Heart right ventricle (tissue), 16 donors: ENCODE data around the gene TOX2. TPM values are rescaled to one million over a fixed set of nuclear protein-coding genes. Genes with fewer than 3 reads are reported as not detected.

Source experiments
- ATAC-seq, 8 donors: fragments of 200-7000 bp; cut with Tn5 transposase; one replicate each; pipeline ENCODE4 v1.9.1; 2020; ENCODE audit warnings: mild to moderate bottlenecking in 8 of 8, moderate library complexity in 8 of 8, moderate number of reproducible peaks in 1 of 8
- DNase-seq, 2 donors: peaks; one replicate each; pipeline ENCODE4 v3.0.0-alpha.2; 2020
- H3K27ac ChIP-seq, 10 donors: fragments of 200-600 bp; sonication (generic) in 2 of 10; one replicate each; pipeline versions ENCODE4 v1.5.0 to v1.8.0; 2020 to 2022; ENCODE audit warnings: mild to moderate bottlenecking in 3 of 10
- H3K27me3 ChIP-seq, 7 donors: fragments of 200-600 bp; one replicate each; pipeline ENCODE4 v1.8.0; 2021 to 2022; ENCODE audit warnings: mild to moderate bottlenecking in 2 of 7
- H3K36me3 ChIP-seq, 9 donors: fragments of 200-600 bp; sonication (generic) in 1 of 9; one replicate each; pipeline versions ENCODE4 v1.5.0 to v1.8.0; 2020 to 2022; ENCODE audit warnings: mild to moderate bottlenecking in 2 of 9
- H3K4me1 ChIP-seq, 9 donors: fragments of 200-600 bp; sonication (generic) in 1 of 9; one replicate each; pipeline versions ENCODE4 v1.5.0 to v1.8.0; 2020 to 2022; ENCODE audit warnings: mild to moderate bottlenecking in 4 of 9
- H3K4me3 ChIP-seq, 10 donors: fragments of 200-600 bp; sonication (generic) in 2 of 10; one replicate each; pipeline versions ENCODE4 v1.5.0 to v1.8.0; 2020 to 2022; ENCODE audit warnings: mild to moderate bottlenecking in 7 of 10, moderate library complexity in 2 of 10
- H3K9me3 ChIP-seq, 11 donors: fragments of 200-600 bp in 10 of 11; sonication (generic) in 2 of 11; one replicate each; pipeline versions ENCODE4 v1.5.0 to v1.8.0; 2013 to 2022; ENCODE audit warnings: mild to moderate bottlenecking in 2 of 11, control low read depth in 1 of 11, moderate library complexity in 1 of 11
- CTCF ChIP-seq, 9 donors: fragments of 200-600 bp; sonication (generic) in 2 of 9; IDR thresholded peaks; one replicate each; pipeline versions ENCODE4 v1.5.0 to v1.8.0; 2021 to 2022; ENCODE audit warnings: antibody characterized with exemption in 9 of 9, mild to moderate bottlenecking in 5 of 9, moderate library complexity in 1 of 9
- WGBS, 2 donors: extraction: QIAGEN DNeasy Blood & Tissue Kit; methylation state at CpG; one replicate each; pipeline ENCODE4 v1.1.7; 2013; ENCODE audit warnings: inconsistent platforms in 1 of 2; 5-methylcytosine and 5-hydroxymethylcytosine counted together
- intact Hi-C, 10 donors: fragments of 100-400 bp; cut with DNase I; formaldehyde crosslinking; loops; one replicate each; pipeline versions ENCODE4 v1.11.1 to v1.14.2; 2022
- long read RNA-seq, 3 donors: library from polyadenylated mRNA; unstranded; transcript quantifications; one replicate each; pipeline ENCODE4 v2.0.0, GENCODE V29; 2020 to 2021
- polyA plus RNA-seq, 2 donors: library from polyadenylated mRNA; stranded (reverse); fragments of 200-250 nt; gene quantifications; one replicate each; pipeline ENCODE4 v1.2.3, GENCODE V29; 2013
- total RNA-seq, 10 donors: library from RNA; stranded (reverse); fragmentation: NEBNext Ultra II Directional in 3 of 10; extraction: Animal tissue kit (Norgen Biotek cat#: 25700) in 3 of 10; gene quantifications; one replicate each; pipeline versions ENCODE4 v1.2.1 to v1.2.4, GENCODE V29; 2021 to 2023
- donor health status: Arrhythmogenic right ventricular cardiomyopathy.
- donor health status: ischemic (EF 13 %, LVEDD 7.1; RV severe dilation, severe dysfunction).
- donor health status: healthy with polysubstance abuse.
- donor health status: DM: no; HTN: yes; CAD: no.
- donor health status: DM: no; HTN: no; CAD: no.
- donor health status: ischemic (EF 25% LVEDD 6.9; RV normal size, moderate dysfunction).
- donor health status: ischemic (EF 25% LVEDD 5.7; RV mildly dilated, moderate dysfunction).
- donor health status: healthy.
- donor health status: DM: yes; HTN: yes; CAD: no.
- donor health status: Ischemic cardiomyopathy.
- donor health status: ischemic (EF 35%, LVEDD 5.7; RV mildly dilated, moderate dysfunction).
- donor health status: nonischemic (EF 11% LVEDD 7.7; RV severe dilation, severe dysfunction).
- donor health status: DM: yes; HTN: yes; CAD: no.
- donor health status: PGD.
- donor health status: ischemic (EF 29% LVEDD 5.4; RV normal size, mild dysfunction).
- donor health status: nonischemic (EF 23%, LVEDD 6.1; RV moderate dilation, normal function).

Gene TOX2
- total RNA-seq (1 to 10 TPM in 4 of 10 donors, under 1 TPM in 6; 0.25 to 1.6 (median 0.79) TPM), polyA plus RNA-seq (1 to 10 TPM; 1.5 to 2.0 TPM)
- long read RNA-seq, donor 1, partial matches to known transcripts: 0 of 1 reads
- long read RNA-seq, donor 1, other reads (novel, unspliced or antisense): 0 of 1 reads
- long read RNA-seq, donor 2, partial matches to known transcripts: 0 of 1 reads
- long read RNA-seq, donor 2, other reads (novel, unspliced or antisense): 1 of 1 reads
- long read RNA-seq, donor 3: 0 reads

- no peak for TF ChIP-seq CTCF (IDR thresholded peaks at IDR 0.05)
- intact Hi-C loops: no loop called here
- WGBS, 2 donors: 2% methylated on average over 71 to 111 of the region's 111 CpGs
- Histone ChIP-seq H3K27me3 (peaks cover 0 to 74% (median 47%) of the 10 kb centered on the region in 7 donors), H3K4me3 (peak within 1 kb of the TSS; percentile 10 to 52 (median 43)), H3K27ac (peak within 1 kb of the TSS in 2 of 10 donors; percentile 15 to 26), H3K9me3 (peaks cover 0 to 35% (median 17%) of the 10 kb centered on the region in 11 donors), H3K36me3 (no peaks in the 10 kb centered on the region), H3K4me1 (peaks cover 0 to 26% (median 7%) of the 10 kb centered on the region in 9 donors)
- peak in 1 of 2 donors; percentile 48 for DNase-seq
- ATAC-seq: peak in 6 of 8 donors; percentile 16 to 75 (median 52)
Observed at GRCh38 chr20:43914311-43915210, at the start of gene TOX2. Gene TOX2 (plus strand): TSS chr20:43914852. CDS start chr20:43914892, 40 bp downstream.

- Histone ChIP-seq H3K27me3 (no peaks in the 10 kb centered on the region), H3K9me3 (no peaks in the 10 kb centered on the region), H3K27ac (no peak overlapping the region), H3K4me3 (no peak overlapping the region), H3K36me3 (no peaks in the 10 kb centered on the region), H3K4me1 (peaks cover 0 to 6% (median 0%) of the 10 kb centered on the region in 9 donors)
- no peak for TF ChIP-seq CTCF (IDR thresholded peaks at IDR 0.05)
- intact Hi-C loops: no loop called here
- DNase-seq (no peak), ATAC-seq (no peak)
- 92 to 94% methylated on average over 1 of the region's 1 CpG for WGBS, 2 donors
Observed at GRCh38 chr20:43868091-43868490, 46.6 kb upstream of the TOX2 start.

- ATAC-seq: no peak
- Histone ChIP-seq H3K27ac (no peak overlapping the region), H3K9me3 (no peaks in the 10 kb centered on the region), H3K27me3 (no peaks in the 10 kb centered on the region), H3K36me3 (no peaks in the 10 kb centered on the region), H3K4me3 (no peak overlapping the region), H3K4me1 (peaks cover 0 to 6% (median 0%) of the 10 kb centered on the region in 9 donors)
- no peak for DNase-seq
- intact Hi-C loops: no loop called here
- no peak for TF ChIP-seq CTCF (IDR thresholded peaks at IDR 0.05)
Observed at GRCh38 chr20:43870484-43870883, 44.2 kb upstream of the TOX2 start.

- Histone ChIP-seq H3K27ac (no peak overlapping the region), H3K9me3 (peaks cover 0 to 24% (median 0%) of the 10 kb centered on the region in 11 donors), H3K4me3 (no peak overlapping the region), H3K36me3 (no peaks in the 10 kb centered on the region), H3K27me3 (peaks cover 0 to 15% (median 5%) of the 10 kb centered on the region in 7 donors), H3K4me1 (no peaks in the 10 kb centered on the region)
- 78 to 88% methylated on average over 1 of the region's 1 CpG for WGBS, 2 donors
- no peak for TF ChIP-seq CTCF (IDR thresholded peaks at IDR 0.05)
- no peak for DNase-seq
- intact Hi-C loops: no loop called here
- ATAC-seq: no peak
Observed at GRCh38 chr20:43878776-43879175, 35.9 kb upstream of the TOX2 start.
